HG03378 (cell line): ENCODE data around the gene PRDM16.

Source experiments
- ATAC-seq: cut with Tn5 transposase; IDR thresholded peaks from one replicate; pipeline ENCODE4 v1.9.1; 2021; ENCODE audit warnings: mild to moderate bottlenecking, moderate library complexity; ENCODE audit not compliant: unreplicated experiment

Gene PRDM16

GRCh38 chr1:3101124-3101939, 32.3 kb downstream of the PRDM16 start:
- ATAC-seq = no peak

DNA sequence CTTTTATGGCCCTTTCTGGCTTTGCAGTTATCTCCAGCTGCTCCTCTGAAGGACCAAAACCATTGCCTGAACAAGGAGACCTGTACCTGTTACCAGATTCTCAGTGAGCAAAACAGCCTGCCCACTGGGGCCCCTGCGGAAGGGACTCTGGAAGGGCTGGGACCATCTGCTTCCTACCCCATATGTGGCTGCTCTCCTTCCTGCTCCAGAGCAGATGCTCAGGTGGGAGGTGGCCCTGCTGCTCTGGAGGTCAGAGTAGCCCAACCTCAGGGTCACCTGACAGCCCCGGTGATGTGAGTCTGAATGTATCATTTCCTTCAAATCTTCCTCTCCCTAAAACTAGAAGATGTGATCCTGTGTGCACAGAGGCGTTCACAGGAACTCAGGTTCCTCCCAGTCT, 33.6 kb downstream of the PRDM16 start:
- no peak for ATAC-seq

DNA sequence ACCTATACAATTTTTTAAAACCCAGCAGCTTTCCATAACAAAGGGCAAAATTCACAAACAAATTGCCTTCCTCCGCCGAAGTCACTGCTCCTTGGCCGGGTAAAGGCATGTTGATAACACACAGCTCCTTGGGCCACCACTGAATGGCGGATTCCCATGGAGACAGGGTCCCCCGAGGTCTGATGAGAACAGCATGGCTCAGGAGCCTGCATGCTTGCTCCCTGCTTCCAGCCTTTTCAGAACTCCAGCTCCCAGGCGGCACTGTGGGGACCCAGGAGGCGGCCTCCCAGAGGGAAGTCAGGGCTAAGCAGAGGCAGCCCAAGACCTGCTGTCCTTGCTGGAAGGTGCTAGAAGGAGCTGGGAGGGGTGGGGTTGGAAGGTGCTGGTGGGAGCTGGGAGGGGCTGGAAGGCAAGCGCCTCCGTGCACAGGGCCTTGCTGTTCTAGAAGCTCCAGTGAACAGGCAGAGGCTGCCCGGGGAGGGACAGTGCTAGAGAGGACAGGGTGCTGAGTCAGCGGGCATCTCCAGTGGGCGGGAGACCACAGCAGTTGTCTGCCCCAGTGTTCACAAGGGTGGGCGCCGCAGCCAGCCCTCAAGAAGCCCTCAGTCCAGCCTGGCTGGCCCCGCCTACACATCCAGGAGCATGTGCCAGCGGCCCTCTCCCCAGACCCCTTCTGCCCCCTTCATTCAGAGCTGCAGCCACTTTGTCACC, 35.1 kb downstream of the PRDM16 start:
- ATAC-seq = no peak

- no peak for ATAC-seq
Measured at GRCh38 chr1:3105167-3105863, 36.3 kb downstream of the PRDM16 start.

GRCh38 chr1:3106216-3106615, 37.2 kb downstream of the PRDM16 start:
- no peak for ATAC-seq

DNA sequence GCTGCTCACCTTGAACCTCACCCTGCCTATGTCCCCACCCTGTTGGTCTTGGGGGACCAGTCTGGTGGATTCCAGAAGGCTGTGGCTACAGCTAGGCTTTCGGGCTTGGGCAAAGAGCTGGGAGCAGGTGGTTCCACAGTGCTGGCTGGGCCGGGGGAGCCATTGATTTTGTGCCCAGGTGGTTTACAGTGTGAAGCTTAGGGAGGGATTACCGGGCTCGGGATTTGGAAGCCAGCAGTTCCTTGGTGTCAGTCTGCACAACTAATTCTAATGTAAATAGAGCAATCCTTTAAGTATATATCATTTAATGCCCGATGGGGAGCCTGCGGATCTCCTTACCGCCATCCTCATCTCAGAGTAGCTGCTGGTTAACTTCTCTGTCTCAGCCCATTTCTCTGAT, 38.2 kb downstream of the PRDM16 start:
- ATAC-seq = no peak

DNA sequence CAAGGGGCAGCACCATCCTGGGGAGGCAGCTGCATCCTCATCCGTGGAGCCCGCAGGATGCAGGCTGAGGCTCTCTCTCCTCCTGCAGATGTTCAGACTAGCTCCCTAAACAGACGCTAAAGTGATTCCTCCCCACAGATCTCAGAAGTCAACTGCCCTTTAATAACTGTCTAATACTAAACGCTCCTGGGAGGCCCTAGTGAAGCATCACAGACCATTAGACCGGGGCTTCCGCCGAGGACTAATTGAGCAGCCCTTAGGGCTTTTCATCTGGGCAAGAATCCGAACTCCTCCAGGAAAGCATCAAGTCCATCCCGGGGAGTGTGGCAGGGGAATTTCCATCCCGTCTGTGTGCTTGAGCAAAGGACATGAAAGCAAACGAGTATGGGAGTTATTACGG, 40.4 kb downstream of the PRDM16 start:
- ATAC-seq = no peak

- no peak for ATAC-seq
Measured at GRCh38 chr1:3111348-3112021, 42.5 kb downstream of the PRDM16 start.

- ATAC-seq = no peak
Measured at GRCh38 chr1:3112526-3112925, 43.5 kb downstream of the PRDM16 start.

GRCh38 chr1:3113047-3113740, 44.2 kb downstream of the PRDM16 start:
- ATAC-seq = no peak

DNA sequence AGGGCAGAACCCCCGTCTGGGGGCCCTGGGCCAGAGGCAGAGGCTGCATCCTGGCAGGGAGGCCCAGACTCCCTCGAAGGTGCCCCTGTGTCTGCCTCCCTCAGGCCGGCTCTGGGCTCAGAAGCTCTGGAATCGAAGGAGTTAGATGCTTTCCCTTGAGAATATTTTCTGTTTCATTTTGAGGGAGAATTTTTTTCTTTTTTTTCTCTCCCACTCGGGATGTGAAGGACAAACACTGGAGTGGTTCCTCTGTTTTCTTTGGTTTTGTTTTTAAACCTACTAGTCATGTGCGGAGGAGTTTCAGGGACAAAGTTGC, 44.7 kb downstream of the PRDM16 start:
- no peak for ATAC-seq

GRCh38 chr1:3114131-3114744, 45.2 kb downstream of the PRDM16 start:
- ATAC-seq = no peak

GRCh38 chr1:3114846-3115245, 45.8 kb downstream of the PRDM16 start:
- no peak for ATAC-seq

DNA sequence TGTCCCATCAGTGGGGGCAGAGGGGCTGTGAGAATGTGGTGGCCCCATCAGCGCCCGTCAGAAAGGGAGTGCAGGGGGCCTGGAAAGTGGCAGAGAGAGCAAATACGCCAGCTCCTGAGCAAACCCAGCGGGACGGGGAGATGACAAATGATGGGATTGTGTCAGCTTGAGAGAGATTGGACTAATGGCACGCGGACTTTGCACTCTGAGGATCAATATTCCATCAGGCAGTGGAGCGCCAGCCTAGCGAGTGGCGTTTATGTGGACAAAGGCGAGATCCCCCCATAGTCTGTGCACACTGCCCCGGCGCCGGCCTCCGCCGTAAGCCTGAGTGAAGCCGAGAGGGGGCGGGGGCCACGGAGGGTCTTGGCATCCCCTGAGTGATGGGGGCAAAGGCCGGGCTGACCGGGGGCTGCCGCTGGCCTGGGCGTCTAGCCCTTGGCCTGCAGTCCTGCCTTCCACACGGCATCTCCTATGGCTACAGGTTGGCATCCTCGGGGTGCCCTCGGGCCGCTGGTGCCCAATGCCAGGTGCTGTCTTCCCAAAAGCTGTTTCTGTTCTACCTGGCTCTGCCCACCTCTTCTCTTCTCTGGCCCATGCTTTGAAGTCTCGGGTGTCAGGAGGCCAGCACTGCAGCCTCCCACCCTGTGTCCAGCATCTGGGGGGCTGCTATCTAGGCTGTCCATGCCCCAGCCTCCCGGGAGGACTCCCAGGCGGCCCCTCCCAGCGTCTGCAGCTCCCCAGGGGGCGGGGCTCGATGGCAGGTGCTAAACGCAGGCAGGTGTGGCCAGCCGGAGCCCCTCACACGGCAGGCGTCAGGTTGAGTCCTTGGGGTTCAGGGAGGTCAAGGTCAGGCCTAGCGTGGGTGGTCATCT, 46.5 kb downstream of the PRDM16 start:
- ATAC-seq = no peak

- no peak for ATAC-seq
Measured at GRCh38 chr1:3116150-3116510, 47.1 kb downstream of the PRDM16 start.

- ATAC-seq = no peak
Measured at GRCh38 chr1:3116560-3116959, 47.6 kb downstream of the PRDM16 start.

DNA sequence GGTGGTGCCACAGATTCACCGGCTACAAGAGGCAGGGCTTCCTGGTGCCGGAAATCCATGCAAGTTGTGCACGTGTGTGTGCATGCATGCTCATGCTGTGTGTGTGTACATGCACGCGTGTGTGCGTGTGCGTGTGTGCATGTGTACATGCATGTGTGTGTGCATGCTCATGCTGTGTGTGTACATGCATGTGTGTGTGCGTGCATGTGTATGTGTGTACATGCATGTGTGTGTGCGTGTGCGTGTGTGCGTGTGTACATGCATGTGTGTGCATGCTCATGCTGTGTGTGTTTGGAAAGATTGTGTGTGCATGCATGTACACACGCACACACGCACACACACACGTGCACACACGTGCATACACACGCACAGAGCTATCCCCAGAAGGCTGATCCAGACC, 48.9 kb downstream of the PRDM16 start:
- no peak for ATAC-seq

DNA sequence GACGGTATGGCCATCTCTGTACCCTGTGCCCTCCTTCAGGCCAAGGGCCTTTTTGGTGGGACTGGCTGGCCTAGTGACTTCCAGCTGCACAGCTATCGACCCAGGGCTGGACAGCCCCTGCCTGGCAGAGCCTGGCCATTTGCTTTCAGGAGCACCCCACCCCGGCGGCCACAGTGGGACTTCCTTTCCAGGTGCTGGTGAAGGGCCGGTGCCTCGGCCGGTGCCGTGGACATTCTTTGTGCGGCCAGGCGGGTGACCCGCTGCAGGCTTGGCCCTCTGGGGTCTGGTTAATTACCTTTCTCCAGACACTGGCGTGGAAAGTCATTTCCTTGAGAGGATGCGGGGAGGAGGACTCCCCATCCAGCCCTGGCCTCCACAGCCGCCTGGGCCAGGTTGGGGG, 50.1 kb downstream of the PRDM16 start:
- ATAC-seq = no peak

DNA sequence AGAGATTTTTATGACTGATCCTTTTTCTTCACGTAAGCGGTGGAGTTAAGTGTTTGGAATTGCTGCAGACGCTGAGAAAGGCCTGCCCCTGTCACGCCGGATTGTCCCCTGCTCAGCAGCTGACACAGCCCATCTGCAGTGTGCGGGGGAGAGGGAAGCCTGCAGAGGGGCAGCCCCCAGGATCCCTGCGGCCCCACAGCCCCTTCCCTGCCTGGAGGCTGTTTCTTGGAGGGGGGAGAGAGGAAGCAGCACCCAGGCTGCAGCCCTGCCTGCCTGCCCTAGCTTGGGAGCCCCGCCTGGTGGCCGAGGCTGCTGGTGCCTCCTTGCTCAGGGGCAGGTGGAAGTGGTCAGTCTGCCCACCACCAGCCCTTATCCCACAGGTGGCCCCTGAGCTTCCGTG, 50.7 kb downstream of the PRDM16 start:
- no peak for ATAC-seq

- ATAC-seq = no peak
Measured at GRCh38 chr1:3120140-3120539, 51.1 kb downstream of the PRDM16 start.
